Measurements from ENCODE around the gene ZMAT2.
"Not testable (repeated sequence)": the region's sequence is repeated elsewhere in the genome, so short reads cannot be mapped to it uniquely, and the experiment has no call there.

Gene ZMAT2

GRCh38 chr5:140708787-140709186 is 8.5 kb downstream of the ZMAT2 start:
- not testable (repeated sequence) for DNase-seq (ENCODE audit: low spot score)

GRCh38 chr5:140710899-140711552 is 10.8 kb downstream of the ZMAT2 start:
- peak; percentile 99 for DNase-seq (ENCODE audit: low spot score)

GRCh38 chr5:140711794-140712193 is 11.5 kb downstream of the ZMAT2 start:
- no peak for DNase-seq (ENCODE audit: low spot score)

- DNase-seq (ENCODE audit: low spot score): no peak
Observed at GRCh38 chr5:140713562-140714094, 13.4 kb downstream of the ZMAT2 start.

GRCh38 chr5:140716238-140716637 is 16.0 kb downstream of the ZMAT2 start:
- not testable (repeated sequence) for DNase-seq (ENCODE audit: low spot score)

- DNase-seq (ENCODE audit: low spot score): no peak
Observed at GRCh38 chr5:140718266-140718592, 18.0 kb downstream of the ZMAT2 start.

- DNase-seq (ENCODE audit: low spot score): not testable (repeated sequence)
Observed at GRCh38 chr5:140720738-140721137, 20.5 kb downstream of the ZMAT2 start.

- DNase-seq (ENCODE audit: low spot score): not testable (repeated sequence)
Observed at GRCh38 chr5:140721395-140721794, 21.1 kb downstream of the ZMAT2 start.

- peak; percentile 98 for DNase-seq (ENCODE audit: low spot score)
Observed at GRCh38 chr5:140725799-140726471, 25.7 kb downstream of the ZMAT2 start.

GRCh38 chr5:140733098-140733497 is 32.9 kb downstream of the ZMAT2 start:
- DNase-seq (ENCODE audit: low spot score): no peak

GRCh38 chr5:140734354-140734753 is 34.1 kb downstream of the ZMAT2 start:
- peak; percentile 22 for DNase-seq (ENCODE audit: low spot score)

GRCh38 chr5:140737486-140737885 is 37.2 kb downstream of the ZMAT2 start:
- no peak for DNase-seq (ENCODE audit: low spot score)

GRCh38 chr5:140741967-140742366 is 41.7 kb downstream of the ZMAT2 start:
- no peak for DNase-seq (ENCODE audit: low spot score)

GRCh38 chr5:140753561-140753960 is 53.3 kb downstream of the ZMAT2 start:
- DNase-seq (ENCODE audit: low spot score): no peak

Measured in kidney tubule cell (primary cell).